Endothelial cell of umbilical vein (primary cell): ENCODE results near the gene ZNF516. TPM values are rescaled to one million over a fixed set of nuclear protein-coding genes. Genes with fewer than 3 reads are reported as not detected.

Experiments used
- BruUV-seq: library from RNA; stranded (reverse); fragments of 400-500 nt; replicated peaks from 2 replicates; lab custom pipeline; 2021; lab: Mats Ljungman, UMichigan
- CTCF ChIA-PET: fragments of 300-600, 350-600 bp; sonication (Branson Sonifier 250); formaldehyde crosslinking; loops from one replicate; lab custom pipeline; 2021; ENCODE audit warnings: antibody characterized with exemption, inconsistent platforms; lab: Charles Lee
- POLR2A ChIA-PET: fragments of 300-600, 350-600 bp; sonication (Branson Sonifier 250); formaldehyde crosslinking; loops from one replicate; lab custom pipeline; 2021; ENCODE audit warnings: antibody characterized with exemption, inconsistent platforms; lab: Charles Lee
- DNase-seq: peaks from one replicate; pipeline ENCODE4 v3.0.0-alpha.2; 2011; ENCODE audit warnings: low read depth, low spot score
- FAIRE-seq: peaks from 2 replicates; lab custom pipeline; 2011; peaks lifted over from hg19 to GRCh38; lab: Jason Lieb, UNC
- H2AFZ ChIP-seq: 2 replicates; pipeline ENCODE4 v1.6.0; 2012; ENCODE audit warnings: low read depth, low read length, control low read depth, inconsistent platforms
- H3K27ac ChIP-seq: 2 replicates; pipeline ENCODE4 v1.5.1; 2011; ENCODE audit warnings: low read depth, mild to moderate bottlenecking, control low read depth, low read length, moderate library complexity; ENCODE audit not compliant: insufficient read depth
- H3K27me3 ChIP-seq, 2 experiments: 2 replicates each; pipeline versions ENCODE4 v1.6.0 to v1.6.1; 2011; ENCODE audit warnings: low read length in 2 of 2, mixed read lengths in 1 of 2; ENCODE audit not compliant: control insufficient read depth in 2 of 2, insufficient read depth in 2 of 2
- H3K36me3 ChIP-seq, 2 experiments: 2 replicates in 1 of 2; 3 replicates in 1 of 2; pipeline ENCODE4 v1.5.1; 2011; ENCODE audit warnings: low read length in 2 of 2, mild to moderate bottlenecking in 1 of 2, moderate library complexity in 1 of 2; ENCODE audit not compliant: control insufficient read depth in 2 of 2, insufficient read depth in 2 of 2; ENCODE audit errors: extremely low read depth in 1 of 2
- H3K4me1 ChIP-seq: 3 replicates; pipeline ENCODE4 v1.5.1; 2011; ENCODE audit warnings: mild to moderate bottlenecking, low read length; ENCODE audit not compliant: control insufficient read depth, insufficient read depth; ENCODE audit errors: extremely low read depth
- H3K4me2 ChIP-seq: 2 replicates; pipeline ENCODE4 v1.6.1; 2011; ENCODE audit warnings: low read length, control low read depth, mixed read lengths; ENCODE audit not compliant: insufficient read depth
- H3K4me3 ChIP-seq, 3 experiments: fragments of 200-600 bp in 1 of 3; sonication (generic), shearing (Covaris generic) in 1 of 3; replicated peaks in 1 of 3; 2 replicates each; pipeline ENCODE4 v1.5.1; 2011 to 2016; ENCODE audit warnings: control low read depth in 3 of 3, low read length in 3 of 3, mild to moderate bottlenecking in 2 of 3, inconsistent platforms in 1 of 3, low read depth in 1 of 3, moderate library complexity in 1 of 3; ENCODE audit not compliant: insufficient read depth in 1 of 3
- H3K79me2 ChIP-seq: 2 replicates; pipeline ENCODE4 v1.6.0; 2012; ENCODE audit warnings: low read length, inconsistent platforms; ENCODE audit not compliant: control insufficient read depth, insufficient read depth
- H3K9ac ChIP-seq: replicated peaks from 2 replicates; pipeline ENCODE3; 2011; ENCODE audit warnings: low read length, control low read depth; ENCODE audit not compliant: insufficient read depth; ENCODE audit errors: extremely low read depth
- H3K9me1 ChIP-seq: replicated peaks from 3 replicates; pipeline ENCODE4 v1.6.0; 2011; ENCODE audit warnings: mild to moderate bottlenecking, low read length; ENCODE audit not compliant: control insufficient read depth, insufficient read depth; ENCODE audit errors: extremely low read depth
- H3K9me3 ChIP-seq: replicated peaks from 2 replicates; pipeline ENCODE4 v1.5.1; 2012; ENCODE audit warnings: low read length, inconsistent platforms; ENCODE audit not compliant: control insufficient read depth, insufficient read depth
- H4K20me1 ChIP-seq: replicated peaks from 2 replicates; pipeline ENCODE3; 2011; ENCODE audit warnings: mild to moderate bottlenecking, low read length; ENCODE audit not compliant: control insufficient read depth, insufficient read depth; ENCODE audit errors: extremely low read depth
- CTCF ChIP-seq, 2 donors: IDR thresholded peaks; 1 replicate in 1 of 2; 2 replicates in 1 of 2; pipeline ENCODE4 v1.5.1; 2011; ENCODE audit warnings: low read length in 2 of 2, mild to moderate bottlenecking in 2 of 2, moderate library complexity in 2 of 2, control low read depth in 1 of 2, inconsistent platforms in 1 of 2, low read depth in 1 of 2; ENCODE audit not compliant: insufficient read depth in 1 of 2; ENCODE audit errors: extremely low read depth in 1 of 2
- EZH2 ChIP-seq: IDR thresholded peaks from 2 replicates; pipeline ENCODE4 v1.6.1; 2012; ENCODE audit warnings: borderline replicate concordance, low read depth, mild to moderate bottlenecking, moderate library complexity, low read length, inconsistent platforms; ENCODE audit not compliant: severe bottlenecking
- FOS ChIP-seq: IDR thresholded peaks from 2 replicates; pipeline ENCODE4 v1.6.1; 2011; ENCODE audit warnings: mild to moderate bottlenecking, low read length, moderate library complexity, borderline replicate concordance; ENCODE audit not compliant: insufficient read depth
- GATA2 ChIP-seq: IDR thresholded peaks from 2 replicates; pipeline ENCODE4 v1.7.0; 2011; ENCODE audit warnings: low read depth, mild to moderate bottlenecking, moderate library complexity, mixed read lengths, low read length; ENCODE audit not compliant: insufficient read length, insufficient read depth
- JUN ChIP-seq: IDR thresholded peaks from 2 replicates; pipeline ENCODE4 v1.6.1; 2011; ENCODE audit warnings: borderline replicate concordance, low read depth; ENCODE audit not compliant: insufficient read length, insufficient read depth
- MAX ChIP-seq: IDR thresholded peaks from 2 replicates; pipeline ENCODE4 v1.6.1; 2011; ENCODE audit not compliant: insufficient read depth, insufficient read length
- MYC ChIP-seq: IDR thresholded peaks from one replicate; pipeline ENCODE4 v1.6.1; 2011; ENCODE audit warnings: mild to moderate bottlenecking, low read depth, low read length
- POLR2A ChIP-seq: IDR thresholded peaks from 2 replicates; pipeline ENCODE4 v1.6.1; 2012; ENCODE audit warnings: low read depth, mild to moderate bottlenecking, control low read depth, low read length
- POLR2AphosphoS5 ChIP-seq: IDR thresholded peaks from 2 replicates; pipeline ENCODE4 v1.6.1; 2012; ENCODE audit warnings: low read depth, mild to moderate bottlenecking, control low read depth, low read length, moderate library complexity; ENCODE audit not compliant: insufficient read depth
- dilution Hi-C: fragments of 300-500 bp; cut with MboI; formaldehyde crosslinking; loops from one replicate; pipeline ENCODE4 v1.15.0; 2019; ENCODE audit warnings: low sequenced_read_pairs; ENCODE audit not compliant: extremely low pct_ligation_motif_present
- intact Hi-C: fragments of 100-400 bp; cut with micrococcal nuclease; formaldehyde crosslinking; loops from one replicate; pipeline ENCODE4 v1.10.0; 2022
- polyA plus RNA-seq, 4 experiments: library from polyadenylated mRNA; depleted of rRNA in 3 of 4; stranded (reverse) in 3 of 4; unstranded in 1 of 4; fragments of >200 nt; gene quantifications; 2 replicates each; pipeline versions ENCODE4 v1.2.1 to v1.2.3, GENCODE V29; 2011 to 2012; ENCODE audit warnings: missing spikeins in 1 of 4
- total RNA-seq: library from RNA; stranded (reverse); gene quantifications from 2 replicates; pipeline ENCODE4 v1.2.3, GENCODE V29; 2021

The ZNF516 gene
- total and polyA plus RNA-seq, 2 donors (not counting 3 experiments of a cell fraction or from before 2014, with no cell fraction given), result 3.6 to 19.1 TPM

- H3K9me3 ChIP-seq, result no peaks in the 10 kb centered on the region
- DNase-seq (no peak), FAIRE-seq (no peak)
- H3K9me1 ChIP-seq, result no peaks in the 10 kb centered on the region
- H3K27ac ChIP-seq, result no peak overlapping the region
- no peaks in the 10 kb centered on the region for H4K20me1 ChIP-seq
- no peak overlapping the region for H3K4me2 ChIP-seq
- BruUV-seq, result no TSS peak
- CTCF ChIA-PET, result interaction anchor here (2.7 kb wide), 1 partner anchor 10 kb away, joined by 11 read pairs; no protein-coding TSS in a partner anchor
- H3K4me1 ChIP-seq, result no peaks in the 10 kb centered on the region
- no peak overlapping the region for H3K9ac ChIP-seq
- no peaks in the 10 kb centered on the region for H3K79me2 ChIP-seq
- H3K4me3 ChIP-seq, result no peak overlapping the region
- POLR2A ChIA-PET, result no interaction called here
- dilution Hi-C loops (no loop called here), intact Hi-C loops (no loop called here)
- H3K27me3 ChIP-seq, result no peaks in the 10 kb centered on the region
- H3K36me3 ChIP-seq, result no peaks in the 10 kb centered on the region
- no peak overlapping the region for H2AFZ ChIP-seq
- TF ChIP-seq POLR2AphosphoS5, result no peak
- TF ChIP-seq MAX, result no peak
- no peak for TF ChIP-seq EZH2
- no peak for TF ChIP-seq FOS
- TF ChIP-seq JUN, result no peak
- TF ChIP-seq POLR2A, result no peak
- TF ChIP-seq MYC, result no peak
- TF ChIP-seq GATA2, result no peak
- TF ChIP-seq CTCF (IDR thresholded peaks at IDR 0.05; ENCODE audit: extremely low read depth in 1 of 2, insufficient read depth in 1 of 2, low read depth in 1 of 2, low read length in 2 of 2), result no peak
Observed at GRCh38 chr18:76388891-76389423, 106.1 kb downstream of the ZNF516 start.
